Measurements from ENCODE around the gene DYRK1A.

The DYRK1A gene

GRCh38 chr21:37490084-37490483 lies 123.5 kb downstream of the DYRK1A start:
- no peak for DNase-seq (ENCODE audit: extremely low read depth, insufficient read length)
- H3K36me3 ChIP-seq (ENCODE audit: control insufficient read depth, insufficient read depth, low read length): no peaks in the 10 kb centered on the region; the same call in none of the 2 replicates
- TF ChIP-seq CTCF (IDR thresholded peaks at IDR 0.05; ENCODE audit: insufficient read depth, low read length, poor library complexity, severe bottlenecking): no peak
- no peaks in the 10 kb centered on the region for H3K27me3 ChIP-seq (replicated peaks; ENCODE audit: control insufficient read depth, insufficient read depth, low read length)
- no peak overlapping the region for H3K4me3 ChIP-seq (replicated peaks; ENCODE audit: low read depth, low read length)

GRCh38 chr21:37496972-37497371 lies 130.4 kb downstream of the DYRK1A start:
- Histone ChIP-seq H3K36me3 (ENCODE audit: control insufficient read depth, insufficient read depth, low read length) (no peaks in the 10 kb centered on the region; the same call in 1 of the 2 replicates), H3K4me3 (replicated peaks; ENCODE audit: low read depth, low read length) (no peak overlapping the region)

GRCh38 chr21:37498664-37499063 lies 132.1 kb downstream of the DYRK1A start:
- no peak for DNase-seq (ENCODE audit: extremely low read depth, insufficient read length)
- no peak for TF ChIP-seq CTCF (IDR thresholded peaks at IDR 0.05; ENCODE audit: insufficient read depth, low read length, poor library complexity, severe bottlenecking)
- Histone ChIP-seq H3K36me3 (ENCODE audit: control insufficient read depth, insufficient read depth, low read length) (no peaks in the 10 kb centered on the region; the same call in none of the 2 replicates), H3K27me3 (replicated peaks; ENCODE audit: control insufficient read depth, insufficient read depth, low read length) (no peaks in the 10 kb centered on the region), H3K4me3 (replicated peaks; ENCODE audit: low read depth, low read length) (no peak overlapping the region)

More at GRCh38 chr21:37496972-37497371, 130.4 kb downstream of the DYRK1A start:
- TF ChIP-seq CTCF (IDR thresholded peaks at IDR 0.05; ENCODE audit: insufficient read depth, low read length, poor library complexity, severe bottlenecking): peak; percentile 9
- H3K27me3 ChIP-seq (replicated peaks; ENCODE audit: control insufficient read depth, insufficient read depth, low read length): no peaks in the 10 kb centered on the region
- DNase-seq (ENCODE audit: extremely low read depth, insufficient read length): no peak

GRCh38 chr21:37502947-37503346 lies 136.4 kb downstream of the DYRK1A start:
- Histone ChIP-seq H3K36me3 (ENCODE audit: control insufficient read depth, insufficient read depth, low read length) (peaks cover 10% of the 10 kb centered on the region), H3K4me3 (replicated peaks; ENCODE audit: low read depth, low read length) (no peak overlapping the region), H3K27me3 (replicated peaks; ENCODE audit: control insufficient read depth, insufficient read depth, low read length) (no peaks in the 10 kb centered on the region)
- TF ChIP-seq CTCF (IDR thresholded peaks at IDR 0.05; ENCODE audit: insufficient read depth, low read length, poor library complexity, severe bottlenecking): no peak
- no peak for DNase-seq (ENCODE audit: extremely low read depth, insufficient read length)

- Histone ChIP-seq H3K36me3 (ENCODE audit: control insufficient read depth, insufficient read depth, low read length) (peaks cover 10% of the 10 kb centered on the region), H3K27me3 (replicated peaks; ENCODE audit: control insufficient read depth, insufficient read depth, low read length) (no peaks in the 10 kb centered on the region), H3K4me3 (replicated peaks; ENCODE audit: low read depth, low read length) (no peak overlapping the region)
- no peak for DNase-seq (ENCODE audit: extremely low read depth, insufficient read length)
- no peak for TF ChIP-seq CTCF (IDR thresholded peaks at IDR 0.05; ENCODE audit: insufficient read depth, low read length, poor library complexity, severe bottlenecking)
These were observed 137.4 kb downstream of the DYRK1A start for GRCh38 chr21:37503848-37504467.

GRCh38 chr21:37505963-37506362 lies 139.4 kb downstream of the DYRK1A start:
- TF ChIP-seq CTCF (IDR thresholded peaks at IDR 0.05; ENCODE audit: insufficient read depth, low read length, poor library complexity, severe bottlenecking): no peak
- H3K36me3 ChIP-seq (ENCODE audit: control insufficient read depth, insufficient read depth, low read length): peaks cover 15% of the 10 kb centered on the region
- H3K27me3 ChIP-seq (replicated peaks; ENCODE audit: control insufficient read depth, insufficient read depth, low read length): no peaks in the 10 kb centered on the region
- H3K4me3 ChIP-seq (replicated peaks; ENCODE audit: low read depth, low read length): no peak overlapping the region
- DNase-seq (ENCODE audit: extremely low read depth, insufficient read length): no peak

Data from GM06990 (cell line).